Caco-2 (cell line): ENCODE results near the gene LRRFIP1. TPM values are rescaled to one million over a fixed set of nuclear protein-coding genes. Genes with fewer than 3 reads are reported as not detected.

Experiments used
- BruUV-seq: library from RNA; stranded (reverse); fragments of 400-500 nt; replicated peaks from 2 replicates; lab custom pipeline; 2021; lab: Mats Ljungman, UMichigan
- CTCF ChIA-PET: fragments of 300-600 bp; sonication (Branson Sonifier 250); formaldehyde crosslinking; loops from one replicate; lab custom pipeline; 2022; ENCODE audit warnings: antibody characterized with exemption; lab: Charles Lee
- POLR2A ChIA-PET: fragments of 300-600 bp; sonication (Branson Sonifier 250); formaldehyde crosslinking; loops from one replicate; lab custom pipeline; 2022; ENCODE audit warnings: antibody characterized with exemption; lab: Charles Lee
- DNase-seq, 2 experiments: peaks; one replicate each; pipeline versions ENCODE4 v3.0.0 to v3.0.0-alpha.2; 2020 to 2022
- H3K27me3 ChIP-seq: replicated peaks from 2 replicates; pipeline ENCODE4 v1.6.0; 2011; ENCODE audit warnings: low read length; ENCODE audit not compliant: control insufficient read depth, insufficient read depth
- H3K36me3 ChIP-seq: 2 replicates; pipeline ENCODE4 v1.5.1; 2011; ENCODE audit warnings: low read length; ENCODE audit not compliant: control insufficient read depth, insufficient read depth
- H3K4me1 ChIP-seq: fragments of 250-450 bp; sonication (Bioruptor Pico); 2 replicates; pipeline ENCODE4 v1.5.1; 2020; ENCODE audit warnings: mild to moderate bottlenecking
- H3K4me3 ChIP-seq: 2 replicates; pipeline ENCODE4 v1.5.1; 2011; ENCODE audit warnings: low read depth, mild to moderate bottlenecking, control low read depth, low read length
- H3K9me3 ChIP-seq: fragments of 250-450 bp; sonication (Bioruptor Pico); 2 replicates; pipeline ENCODE4 v1.5.1; 2020; ENCODE audit warnings: mild to moderate bottlenecking, moderate library complexity
- H3K27ac Mint-ChIP-seq: one replicate; pipeline ENCODE4 v1.8.0; 2022; ENCODE audit warnings: mixed read lengths; ENCODE audit not compliant: unreplicated experiment
- H3K27me3 Mint-ChIP-seq: one replicate; pipeline ENCODE4 v1.8.0; 2022; ENCODE audit warnings: mixed read lengths; ENCODE audit not compliant: insufficient read depth, unreplicated experiment
- H3K36me3 Mint-ChIP-seq: one replicate; pipeline ENCODE4 v1.8.0; 2022; ENCODE audit warnings: mild to moderate bottlenecking, mixed read lengths; ENCODE audit not compliant: insufficient read depth, unreplicated experiment
- H3K4me1 Mint-ChIP-seq: one replicate; pipeline ENCODE4 v1.8.0; 2022; ENCODE audit warnings: low read depth, mixed read lengths; ENCODE audit not compliant: unreplicated experiment
- H3K4me3 Mint-ChIP-seq: one replicate; pipeline ENCODE4 v1.8.0; 2022; ENCODE audit warnings: mild to moderate bottlenecking, moderate library complexity, mixed read lengths; ENCODE audit not compliant: unreplicated experiment
- H3K9me3 Mint-ChIP-seq: one replicate; pipeline ENCODE4 v1.8.0; 2022; ENCODE audit warnings: mixed read lengths; ENCODE audit not compliant: unreplicated experiment
- CTCF ChIP-seq, 2 experiments: fragments of 200-600 bp in 1 of 2; IDR thresholded peaks; 1 replicate in 1 of 2; 2 replicates in 1 of 2; pipeline versions ENCODE4 v1.5.1 to v1.8.0; 2011 to 2022; ENCODE audit warnings: antibody characterized with exemption in 1 of 2, control low read depth in 1 of 2, inconsistent platforms in 1 of 2, low read depth in 1 of 2, low read length in 1 of 2, mild to moderate bottlenecking in 1 of 2, moderate library complexity in 1 of 2; ENCODE audit not compliant: insufficient read depth in 1 of 2, severe bottlenecking in 1 of 2, unreplicated experiment in 1 of 2
- intact Hi-C: fragments of 100-400 bp; cut with micrococcal nuclease; formaldehyde crosslinking; loops from one replicate; pipeline ENCODE4 v1.10.0; 2022; ENCODE audit not compliant: unreplicated experiment
- total RNA-seq: library from RNA; stranded (reverse); gene quantifications from 2 replicates; pipeline ENCODE4 v1.2.3, GENCODE V29; 2022

LRRFIP1 gene
- total RNA-seq, 1 experiment from 2014 or later, result 37.1 TPM

DNA sequence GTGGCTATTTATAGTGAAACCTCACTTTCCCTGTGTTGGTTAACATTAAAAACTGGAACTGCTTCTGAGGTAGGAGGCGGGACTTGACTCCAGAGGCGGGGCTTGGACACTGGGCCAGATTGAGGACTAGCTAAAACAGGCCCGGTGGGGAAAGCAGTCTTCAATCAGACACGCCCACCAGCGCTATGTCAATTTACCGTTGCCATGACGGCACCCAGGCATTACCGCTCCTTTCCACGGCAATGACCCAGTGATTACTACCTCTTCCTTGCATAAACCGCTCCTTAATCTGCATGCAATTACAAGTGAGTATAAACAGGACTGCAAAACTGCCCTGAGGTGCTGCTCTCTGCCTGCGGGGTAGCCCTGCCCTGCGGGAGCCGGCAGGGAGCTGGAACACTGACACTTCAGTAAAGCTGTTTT lies 35.3 kb downstream of the LRRFIP1 start:
- H3K9me3 Mint-ChIP-seq, result peaks cover 3% of the 10 kb centered on the region
- peak; percentile 53 to 62 for DNase-seq
- H3K4me1 Mint-ChIP-seq, result peaks cover 7% of the 10 kb centered on the region
- Histone ChIP-seq H3K9me3 (no peaks in the 10 kb centered on the region), H3K4me1 (0 out of 2 replicates have a peak, but pooled peaks cover 7% of the 10 kb centered on the region), H3K4me3 (no peak overlapping the region), H3K36me3 (no peaks in the 10 kb centered on the region), H3K27me3 (no peaks in the 10 kb centered on the region)
- H3K4me3 Mint-ChIP-seq, result no peak overlapping the region
- intact Hi-C loops, result loop anchor here (5.0 kb wide), 1 partner anchor 50 kb away; no protein-coding TSS in a partner anchor
- H3K27me3 Mint-ChIP-seq, result no peaks in the 10 kb centered on the region
- BruUV-seq, result no TSS peak
- no peak overlapping the region for H3K27ac Mint-ChIP-seq
- no peak for TF ChIP-seq CTCF (IDR thresholded peaks at IDR 0.05; ENCODE audit: insufficient read depth in 1 of 2, low read depth in 1 of 2, low read length in 1 of 2, severe bottlenecking in 1 of 2, unreplicated experiment in 1 of 2)
- H3K36me3 Mint-ChIP-seq, result no peaks in the 10 kb centered on the region
- ChIA-PET POLR2A (no interaction called here), CTCF (interaction anchor here (0.6 kb wide), 1 partner anchor 56 kb away, joined by 3 read pairs; no protein-coding TSS in a partner anchor)

DNA sequence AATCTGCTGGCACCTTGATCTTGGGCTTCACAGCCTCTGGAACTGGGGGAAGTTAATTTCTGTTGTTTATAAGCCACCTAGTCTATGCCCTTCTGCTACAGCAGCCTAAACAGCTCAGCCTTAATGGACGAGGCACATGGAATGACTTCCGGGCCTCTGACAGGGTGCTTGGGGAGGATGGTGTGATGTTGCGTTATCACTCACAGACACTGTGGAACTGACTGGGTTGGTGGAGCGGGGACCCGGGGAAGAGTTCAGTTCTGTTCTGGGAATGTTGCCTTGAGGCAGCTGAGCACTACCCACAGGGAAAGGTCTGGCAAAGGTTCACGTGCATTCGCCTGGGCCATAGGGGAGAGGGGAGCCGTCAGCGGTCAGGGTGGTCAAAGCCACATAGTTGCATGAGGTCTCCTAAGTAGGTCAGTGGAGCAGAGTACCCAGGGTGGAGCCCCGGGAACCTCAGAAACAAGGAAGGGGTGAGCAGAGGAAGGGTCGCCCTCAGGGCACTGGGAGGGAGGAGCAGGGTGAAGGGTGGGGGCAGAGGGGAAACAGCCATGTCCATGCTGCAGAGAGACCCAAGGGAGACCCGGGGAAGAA lies 36.2 kb downstream of the LRRFIP1 start:
- no peak overlapping the region for H3K4me3 Mint-ChIP-seq
- peak overlapping the region; percentile 10 for H3K27ac Mint-ChIP-seq
- BruUV-seq, result no TSS peak
- Histone ChIP-seq H3K4me3 (no peak overlapping the region), H3K9me3 (no peaks in the 10 kb centered on the region), H3K27me3 (no peaks in the 10 kb centered on the region), H3K4me1 (0 out of 2 replicates have a peak, but pooled peaks cover 7% of the 10 kb centered on the region), H3K36me3 (no peaks in the 10 kb centered on the region)
- intact Hi-C loops, result loop anchor here (5.0 kb wide), 1 partner anchor 51 kb away; no protein-coding TSS in a partner anchor
- CTCF ChIA-PET, result no interaction called here
- H3K9me3 Mint-ChIP-seq, result no peaks in the 10 kb centered on the region
- DNase-seq, result no peak
- TF ChIP-seq CTCF (IDR thresholded peaks at IDR 0.05; ENCODE audit: insufficient read depth in 1 of 2, low read depth in 1 of 2, low read length in 1 of 2, severe bottlenecking in 1 of 2, unreplicated experiment in 1 of 2), result no peak
- H3K4me1 Mint-ChIP-seq, result peaks cover 7% of the 10 kb centered on the region
- POLR2A ChIA-PET, result no interaction called here
- H3K36me3 Mint-ChIP-seq, result no peaks in the 10 kb centered on the region
- no peaks in the 10 kb centered on the region for H3K27me3 Mint-ChIP-seq

- Histone ChIP-seq H3K27me3 (no peaks in the 10 kb centered on the region), H3K36me3 (no peaks in the 10 kb centered on the region), H3K9me3 (no peaks in the 10 kb centered on the region), H3K4me1 (0 out of 2 replicates have a peak, but pooled peaks cover 7% of the 10 kb centered on the region), H3K4me3 (no peak overlapping the region)
- Mint-ChIP-seq H3K27me3 (no peaks in the 10 kb centered on the region), H3K9me3 (no peaks in the 10 kb centered on the region), H3K4me1 (peaks cover 7% of the 10 kb centered on the region), H3K4me3 (no peak overlapping the region), H3K27ac (no peak overlapping the region), H3K36me3 (no peaks in the 10 kb centered on the region)
- POLR2A ChIA-PET, result no interaction called here
- CTCF ChIA-PET, result no interaction called here
- TF ChIP-seq CTCF (IDR thresholded peaks at IDR 0.05; ENCODE audit: insufficient read depth in 1 of 2, low read depth in 1 of 2, low read length in 1 of 2, severe bottlenecking in 1 of 2, unreplicated experiment in 1 of 2), result no peak
- DNase-seq, result no peak
- intact Hi-C loops, result loop anchor here (5.0 kb wide), 1 partner anchor 52 kb away; no protein-coding TSS in a partner anchor
- BruUV-seq, result no TSS peak
Observed at GRCh38 chr2:237664151-237664550, 36.8 kb downstream of the LRRFIP1 start.
